Measurements from ENCODE around the gene BMP8B.

- TF ChIP-seq ZNF121 (tag by site-specific recombination; IDR thresholded peaks at IDR 0.05) (no peak), ZNF394 (tag by site-specific recombination; IDR thresholded peaks at IDR 0.05; ENCODE audit: borderline replicate concordance) (no peak), ZXDB (tag by site-specific recombination; IDR thresholded peaks at IDR 0.05) (no peak), CTCF (tag by site-specific recombination; IDR thresholded peaks at IDR 0.05) (no peak), ZNF37A (tag by site-specific recombination; IDR thresholded peaks at IDR 0.05) (no peak), ZFP3 (tag by site-specific recombination; IDR thresholded peaks at IDR 0.05; ENCODE audit: low read depth) (no peak), ZNF274 (IDR thresholded peaks at IDR 0.05; ENCODE audit: low read length) (no peak), ZNF274 (tag by site-specific recombination; IDR thresholded peaks at IDR 0.05; ENCODE audit: borderline replicate concordance) (no peak), TCF7L2 (IDR thresholded peaks at IDR 0.05; ENCODE audit: borderline replicate concordance, low read depth, low read length) (no peak), SCRT1 (tag by site-specific recombination; IDR thresholded peaks at IDR 0.05; ENCODE audit: borderline replicate concordance) (no peak), ZNF776 (tag by site-specific recombination; IDR thresholded peaks at IDR 0.05; ENCODE audit: borderline replicate concordance) (no peak), ZNF510 (tag by site-specific recombination; IDR thresholded peaks at IDR 0.05; ENCODE audit: insufficient replicate concordance) (no peak)
These were observed 34.6 kb downstream of the BMP8B start for GRCh38 chr1:39754026-39754570.
